NCI-H1092 (cell line): Measurements from ENCODE around the gene GAN.
"Not testable (repeated sequence)": the region's sequence is repeated elsewhere in the genome, so short reads cannot be mapped to it uniquely, and the experiment has no call there.

Experiments used
- DNase-seq: peaks from one replicate; lab custom pipeline; 2025; lab: John Stamatoyannopoulos, UW

Gene GAN

GRCh38 chr16:81307770-81308169, 7.0 kb upstream of the GAN start:
- DNase-seq: no peak

DNA sequence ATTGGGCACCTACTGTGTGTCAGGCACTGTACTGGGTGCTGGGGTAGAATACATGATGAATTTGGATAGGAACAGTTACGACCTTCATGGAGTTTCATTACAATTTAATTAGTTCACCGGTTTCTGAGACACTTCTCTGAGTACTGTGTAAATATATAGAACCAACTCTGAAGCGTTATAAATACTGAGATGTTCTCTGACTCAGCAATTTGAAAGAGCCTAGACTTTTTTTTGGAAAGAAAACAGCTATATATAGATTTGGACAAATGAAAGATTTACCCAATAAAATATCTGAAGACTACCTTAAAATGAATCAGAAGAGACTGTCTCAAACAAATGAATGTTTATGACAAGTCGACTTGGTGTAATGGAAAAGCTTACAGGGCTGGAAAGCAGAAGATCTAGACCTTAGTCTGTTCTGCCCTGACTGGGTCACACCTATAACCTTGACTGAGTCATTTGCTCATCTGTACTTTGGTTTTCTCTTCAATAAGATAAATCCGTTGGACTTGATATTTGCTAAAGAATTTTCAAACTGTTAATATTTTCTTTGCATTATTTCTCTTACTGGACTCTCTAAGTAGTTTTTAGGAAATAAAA, 4.6 kb upstream of the GAN start:
- DNase-seq: no peak

- no peak for DNase-seq
These were observed 3.0 kb upstream of the GAN start for GRCh38 chr16:81311762-81312161.

DNA sequence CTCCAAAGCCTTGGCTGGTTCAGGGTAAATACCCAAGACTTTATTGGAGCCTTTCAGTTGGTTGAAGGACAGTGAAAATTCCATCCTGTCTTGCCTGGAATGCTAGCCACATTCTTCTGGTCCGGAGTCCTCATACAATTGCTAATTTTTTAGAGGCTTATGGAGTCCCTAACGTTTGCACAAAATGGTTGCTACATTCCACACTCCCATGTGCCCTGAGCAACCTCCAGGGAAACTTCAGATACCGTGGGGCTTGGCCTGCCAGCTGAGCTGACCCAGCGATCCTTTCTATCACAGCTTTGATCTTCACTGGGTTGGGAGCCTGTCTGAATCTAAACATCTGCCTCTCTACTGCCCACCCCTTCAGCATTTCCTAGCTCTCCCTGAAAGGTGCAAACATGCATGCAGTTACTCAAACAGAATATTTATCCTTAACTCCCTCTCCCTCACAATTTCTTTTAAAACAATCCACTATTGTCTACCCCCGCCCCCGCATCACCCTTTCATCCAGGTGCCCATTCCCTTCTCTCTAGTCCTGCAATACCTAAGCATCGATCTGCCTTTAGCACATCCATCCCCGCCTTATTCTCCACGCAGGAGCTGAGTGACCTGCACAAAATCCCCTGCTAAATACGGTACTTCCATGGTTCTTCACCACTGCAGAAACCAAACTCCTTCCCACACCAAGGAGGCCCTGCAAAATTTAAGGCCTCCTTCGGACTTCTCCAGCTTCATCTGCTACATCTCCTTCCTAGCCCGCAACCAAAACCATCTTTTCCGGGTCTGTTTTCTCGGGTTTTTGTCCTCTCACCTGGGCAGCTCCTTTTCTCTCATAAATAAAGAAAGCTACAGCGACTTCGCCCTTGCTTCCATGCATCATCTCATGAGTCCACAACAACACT, 810 bp upstream of the GAN start:
- DNase-seq: no peak

DNA sequence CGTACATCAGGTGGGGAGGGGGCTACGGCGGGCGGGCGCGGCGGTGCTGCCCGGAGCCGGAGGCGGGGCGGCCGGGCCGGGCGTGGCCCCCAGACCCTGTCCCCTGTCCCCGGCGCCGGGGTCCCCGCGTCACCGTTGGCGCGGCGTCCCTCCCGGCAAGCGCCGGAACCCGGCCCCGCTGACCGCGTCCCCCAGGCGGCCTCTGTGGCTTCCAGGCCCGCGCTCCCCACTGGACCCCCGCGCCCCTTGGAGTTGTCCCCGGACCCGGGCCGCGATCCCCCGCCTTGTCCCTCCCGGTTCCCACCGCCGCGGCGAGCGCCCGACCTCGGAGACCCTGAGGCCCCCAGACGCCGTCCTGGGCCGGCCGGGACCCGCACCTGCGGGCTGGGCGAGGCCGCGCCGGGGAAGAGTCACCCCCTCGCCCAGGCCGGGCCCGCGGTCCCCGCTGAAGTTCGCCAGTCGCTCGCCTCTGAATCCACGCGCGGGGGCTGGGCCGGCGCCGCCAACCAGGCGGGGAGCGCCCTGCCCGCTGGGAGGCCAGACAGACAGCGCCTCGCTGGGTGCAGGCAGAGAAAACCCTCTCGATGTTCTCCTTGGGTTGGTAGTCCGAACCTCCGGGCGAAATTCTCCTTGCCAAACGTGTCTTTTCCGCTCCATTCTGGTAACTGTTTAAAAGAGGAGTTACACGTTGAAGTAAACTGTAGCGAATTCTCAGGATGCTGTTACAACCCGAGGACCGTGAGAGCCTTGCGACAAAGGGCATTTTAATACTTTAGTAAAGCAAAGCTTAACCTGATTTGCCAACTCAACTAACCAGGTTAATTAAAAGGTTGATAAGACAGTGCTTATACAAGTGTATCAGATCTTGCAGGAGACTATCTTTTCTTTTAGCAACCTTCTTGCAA, 761 bp downstream of the GAN start:
- no peak for DNase-seq

DNA sequence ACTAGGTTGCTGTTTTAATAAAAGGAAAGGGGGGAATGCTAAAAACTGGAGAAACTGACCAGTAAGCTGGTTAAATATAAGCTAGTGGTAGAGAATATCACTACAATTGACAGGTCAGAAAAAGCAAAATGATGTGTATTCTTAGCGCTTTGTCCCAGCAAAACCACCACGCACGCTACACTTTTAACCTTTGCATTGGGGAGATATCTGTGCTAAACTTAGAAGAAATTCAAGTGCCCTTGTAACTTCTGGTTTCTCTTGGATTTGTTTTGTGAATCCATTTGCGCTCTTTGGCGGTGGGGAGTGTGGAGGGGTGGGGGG, 1.4 kb downstream of the GAN start:
- no peak for DNase-seq

GRCh38 chr16:81318711-81319110, 3.9 kb downstream of the GAN start:
- no peak for DNase-seq

DNA sequence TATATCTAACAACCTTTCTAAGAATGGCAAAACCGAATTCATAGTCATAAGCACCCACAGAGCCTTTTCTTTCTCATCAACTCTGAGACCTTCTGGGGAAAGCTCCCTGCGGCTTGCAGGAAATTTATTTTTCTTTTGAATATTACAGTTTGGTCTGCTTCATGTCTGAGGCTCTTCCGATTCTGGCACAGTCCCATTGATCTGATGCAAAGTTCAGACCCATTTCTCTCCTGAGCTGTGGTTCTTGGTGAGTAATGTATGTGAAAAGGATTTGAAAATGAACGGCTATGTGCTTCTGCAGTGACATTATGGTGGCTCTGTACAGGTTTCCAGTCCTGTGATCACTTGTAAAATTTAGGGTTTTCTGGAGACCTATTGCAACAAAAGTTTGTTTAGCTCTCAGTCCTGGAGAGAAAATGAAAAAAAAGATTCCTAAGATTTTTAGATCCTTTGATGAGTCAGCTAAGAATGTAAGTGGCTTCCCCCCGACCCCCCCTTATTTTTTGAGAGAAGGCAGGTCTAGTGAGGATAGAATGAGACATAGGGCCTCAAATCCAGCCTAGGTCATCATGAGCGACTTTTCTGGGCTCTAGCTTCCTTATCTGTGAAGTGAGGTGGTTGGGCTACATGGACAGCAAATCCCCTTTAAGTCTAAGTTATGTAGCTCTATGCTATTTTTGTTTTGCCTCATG, 4.6 kb downstream of the GAN start:
- DNase-seq: no peak

- DNase-seq: no peak
These were observed 6.3 kb downstream of the GAN start for GRCh38 chr16:81321039-81321438.

- DNase-seq: no peak
These were observed 6.8 kb downstream of the GAN start for GRCh38 chr16:81321536-81321935.

DNA sequence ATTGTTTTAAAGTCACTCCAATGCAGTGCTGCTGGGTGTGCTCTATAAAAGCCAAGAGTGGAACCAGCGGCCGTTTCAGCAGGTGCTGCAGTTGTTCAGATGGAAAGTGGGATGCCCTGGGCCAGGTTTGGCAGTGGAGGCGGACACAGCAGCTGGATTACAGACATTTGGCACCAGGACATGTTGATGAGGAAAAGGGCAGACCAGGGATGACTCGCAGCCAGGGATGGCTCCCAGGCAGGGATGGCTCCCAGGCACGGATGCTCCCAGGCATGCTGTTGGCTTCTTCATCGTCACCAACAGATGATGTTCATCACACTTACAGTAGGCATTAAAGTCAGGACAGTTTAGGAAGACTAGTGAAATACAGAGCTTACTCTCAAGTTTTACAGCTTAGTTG, 10.0 kb downstream of the GAN start:
- DNase-seq: no peak

DNA sequence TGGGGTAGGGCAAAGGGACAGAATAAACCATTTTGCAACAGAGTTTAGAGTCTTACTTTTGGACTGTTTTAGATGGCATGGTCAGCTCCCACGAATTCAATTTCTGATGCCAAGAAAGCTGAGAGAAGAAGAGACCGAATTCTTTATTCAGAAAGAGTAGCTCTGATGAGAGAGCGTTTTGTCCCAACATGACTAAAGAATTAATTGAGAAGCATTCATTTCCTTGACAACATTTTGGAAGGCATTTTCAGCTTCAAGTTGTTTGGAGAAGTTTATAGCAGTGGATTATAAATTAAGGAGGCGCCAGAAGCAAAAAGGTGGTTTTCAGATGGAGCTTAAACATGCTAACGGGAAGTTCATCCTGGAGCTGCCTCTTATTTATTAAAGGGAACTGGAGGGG, 12.2 kb downstream of the GAN start:
- no peak for DNase-seq

GRCh38 chr16:81327447-81328196, 12.9 kb downstream of the GAN start:
- no peak for DNase-seq

DNA sequence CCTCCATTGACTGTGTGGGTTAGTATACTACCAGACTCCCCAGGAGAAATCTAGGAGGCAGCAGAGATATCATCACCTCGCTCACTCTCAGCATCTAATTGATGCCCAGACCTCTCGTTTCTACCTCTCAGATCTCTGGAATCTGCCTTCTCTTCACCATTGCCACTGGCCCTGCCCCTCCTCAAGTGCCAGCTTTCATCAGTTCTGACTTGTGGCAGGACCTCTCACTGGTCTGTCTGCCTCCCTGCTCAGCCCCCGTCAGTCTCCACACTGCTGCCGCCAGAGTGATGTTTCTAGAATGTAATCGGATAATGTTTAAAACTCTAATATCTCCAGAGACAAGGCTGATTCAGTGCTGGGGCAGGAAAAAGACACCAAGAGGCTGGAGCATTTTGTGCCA, 15.2 kb downstream of the GAN start:
- no peak for DNase-seq

DNA sequence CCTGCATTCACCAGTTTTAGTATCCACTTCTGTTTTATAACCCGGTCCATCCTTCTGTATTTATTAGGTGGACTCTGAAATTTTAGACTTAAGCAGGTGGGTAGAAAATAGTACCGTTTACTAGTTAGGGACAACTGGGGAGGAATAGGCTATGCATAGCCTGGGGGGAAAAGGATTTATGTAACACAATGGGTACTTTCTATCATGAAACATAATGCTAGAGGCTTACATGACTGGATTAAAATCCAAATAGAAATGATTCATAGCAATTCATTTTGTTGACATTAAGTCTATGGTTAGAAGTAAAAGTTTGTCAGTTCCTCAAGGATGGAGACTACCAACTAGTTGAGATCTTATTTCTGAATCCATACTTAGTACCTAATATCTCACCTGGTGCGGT, 18.6 kb downstream of the GAN start:
- no peak for DNase-seq

GRCh38 chr16:81335669-81336068, 20.9 kb downstream of the GAN start:
- no peak for DNase-seq

- no peak for DNase-seq
These were observed 22.3 kb downstream of the GAN start for GRCh38 chr16:81337097-81337496.

- DNase-seq: not testable (repeated sequence)
These were observed 30.4 kb downstream of the GAN start for GRCh38 chr16:81345172-81345571.

GRCh38 chr16:81347425-81347824, 32.7 kb downstream of the GAN start:
- no peak for DNase-seq

GRCh38 chr16:81349608-81350305, 35.0 kb downstream of the GAN start:
- no peak for DNase-seq

GRCh38 chr16:81350306-81350615, 35.5 kb downstream of the GAN start:
- no peak for DNase-seq
